Urothelium cell line (cell line): ENCODE data around the gene ADIPOQ.
"Not testable (repeated sequence)": the region's sequence is repeated elsewhere in the genome, so short reads cannot be mapped to it uniquely, and the experiment has no call there.

Experiments used
- DNase-seq: peaks from one replicate; pipeline ENCODE4 v3.0.0; 2011; ENCODE audit warnings: low spot score, mixed read lengths
- FAIRE-seq: peaks from 2 replicates; lab custom pipeline; 2011; peaks lifted over from hg19 to GRCh38; lab: Jason Lieb, UNC

Gene ADIPOQ

GRCh38 chr3:186826410-186826975, 16.0 kb upstream of the ADIPOQ start:
- DNase-seq = no peak
- no peak for FAIRE-seq

- FAIRE-seq (no peak), DNase-seq (no peak)
Observed at GRCh38 chr3:186826976-186827857, 15.3 kb upstream of the ADIPOQ start.

GRCh38 chr3:186828340-186828739, 14.2 kb upstream of the ADIPOQ start:
- FAIRE-seq = no peak
- DNase-seq = no peak

- FAIRE-seq (no peak), DNase-seq (no peak)
Observed at GRCh38 chr3:186831798-186832197, 10.7 kb upstream of the ADIPOQ start.

- DNase-seq = no peak
- FAIRE-seq = no peak
Observed at GRCh38 chr3:186832276-186832675, 10.2 kb upstream of the ADIPOQ start.

GRCh38 chr3:186839874-186840641, 2.5 kb upstream of the ADIPOQ start:
- DNase-seq (no peak), FAIRE-seq (no peak)

GRCh38 chr3:186841620-186842019, 890 bp upstream of the ADIPOQ start:
- DNase-seq = no peak
- FAIRE-seq = no peak

GRCh38 chr3:186843039-186843432, 526 bp downstream of the ADIPOQ start:
- FAIRE-seq = no peak
- no peak for DNase-seq

GRCh38 chr3:186844908-186845307, 2.4 kb downstream of the ADIPOQ start:
- FAIRE-seq (no peak), DNase-seq (no peak)

- no peak for FAIRE-seq
- no peak for DNase-seq
Observed at GRCh38 chr3:186845756-186846155, 3.2 kb downstream of the ADIPOQ start.

GRCh38 chr3:186847437-186847836, 4.9 kb downstream of the ADIPOQ start:
- FAIRE-seq (no peak), DNase-seq (no peak)

- no peak for FAIRE-seq
- peak; percentile 35 for DNase-seq
Observed at GRCh38 chr3:186849374-186849975, 7.0 kb downstream of the ADIPOQ start.

- not testable (repeated sequence) for DNase-seq, FAIRE-seq
Observed at GRCh38 chr3:186851835-186852234, 9.3 kb downstream of the ADIPOQ start.

- DNase-seq (no peak), FAIRE-seq (no peak)
Observed at GRCh38 chr3:186852994-186853393, 10.5 kb downstream of the ADIPOQ start.

GRCh38 chr3:186854146-186854545, 11.6 kb downstream of the ADIPOQ start:
- FAIRE-seq (no peak), DNase-seq (no peak)

- DNase-seq = no peak
- no peak for FAIRE-seq
Observed at GRCh38 chr3:186854954-186855353, 12.4 kb downstream of the ADIPOQ start.

GRCh38 chr3:186857743-186858142, 15.2 kb downstream of the ADIPOQ start:
- no peak for FAIRE-seq
- DNase-seq = no peak

GRCh38 chr3:186865215-186865853, 22.8 kb downstream of the ADIPOQ start:
- not testable (repeated sequence) for FAIRE-seq, DNase-seq

GRCh38 chr3:186866095-186866494, 23.6 kb downstream of the ADIPOQ start:
- FAIRE-seq, DNase-seq: not testable (repeated sequence)

- no peak for FAIRE-seq
Observed at GRCh38 chr3:186869253-186870100, 27.0 kb downstream of the ADIPOQ start.

More at GRCh38 chr3:186869253-186870100, 27.0 kb downstream of the ADIPOQ start:
- DNase-seq = no peak
